Tongue (tissue), 2 donors: ENCODE data around the gene NUP62. TPM values are rescaled to one million over a fixed set of nuclear protein-coding genes. Genes with fewer than 3 reads are reported as not detected.
"Not testable (repeated sequence)": the region's sequence is repeated elsewhere in the genome, so short reads cannot be mapped to it uniquely, and the experiment has no call there.

Source experiments
- DNase-seq: peaks from one replicate; pipeline ENCODE4 v3.0.0-alpha.2; 2015
- total RNA-seq: library from RNA; depleted of rRNA; stranded (reverse); fragments of >200 nt; gene quantifications from one replicate; pipeline ENCODE4 v1.2.3, GENCODE V29; 2014

NUP62 gene
- 33.1 TPM for total RNA-seq

- peak; percentile 98 for DNase-seq
Measured at GRCh38 chr19:49929121-49929610, at the start of gene NUP62, which contains the start of gene ATF5. Gene NUP62 (minus strand): TSS chr19:49929504. CDS start chr19:49909807, 19,697 bp downstream. Gene ATF5 (plus strand): TSS chr19:49929205. CDS start chr19:49930851, 1,646 bp downstream.

- DNase-seq, result no peak
Measured at GRCh38 chr19:49978324-49978723, 49.0 kb upstream of the NUP62 start.

DNA sequence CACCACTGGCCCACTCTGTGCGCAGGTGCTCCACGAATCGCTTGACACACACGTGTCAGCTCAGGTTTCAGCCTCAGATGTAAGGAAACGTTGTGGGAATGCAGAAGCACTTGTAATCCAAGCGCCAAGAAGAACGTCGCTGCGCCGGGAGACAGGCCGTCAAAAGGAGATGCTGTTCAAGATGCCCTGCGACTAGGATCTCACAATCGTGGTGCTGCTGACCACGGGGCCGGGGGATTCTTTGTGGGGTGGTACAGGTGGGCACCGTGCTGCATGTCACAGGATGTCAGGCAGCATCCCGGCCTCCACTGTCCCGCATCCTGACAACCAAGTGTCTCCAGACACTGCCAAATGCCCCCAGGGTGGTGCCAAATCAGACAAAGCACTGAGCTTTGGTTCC lies 48.6 kb upstream of the NUP62 start:
- no peak for DNase-seq

DNA sequence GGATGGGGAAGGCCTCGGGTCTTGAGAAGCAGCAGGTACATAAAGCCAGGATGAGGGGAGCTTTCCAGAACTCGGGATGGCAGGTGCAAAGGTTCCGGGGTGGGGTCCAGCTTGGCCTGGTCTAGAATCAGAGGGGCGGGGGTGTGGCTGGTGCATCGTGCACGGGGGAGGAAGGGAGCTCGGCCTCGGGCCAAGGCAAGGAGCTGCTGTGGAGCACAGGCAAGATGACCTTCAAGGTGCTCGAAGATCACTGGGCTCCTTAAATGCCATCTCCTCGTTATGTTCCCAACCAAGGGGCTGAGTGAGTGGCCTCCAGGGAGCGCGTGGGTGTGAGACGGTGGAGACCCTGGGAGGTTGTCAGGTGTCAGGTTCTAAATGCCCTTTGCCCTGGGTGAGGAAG lies 47.8 kb upstream of the NUP62 start:
- no peak for DNase-seq

DNA sequence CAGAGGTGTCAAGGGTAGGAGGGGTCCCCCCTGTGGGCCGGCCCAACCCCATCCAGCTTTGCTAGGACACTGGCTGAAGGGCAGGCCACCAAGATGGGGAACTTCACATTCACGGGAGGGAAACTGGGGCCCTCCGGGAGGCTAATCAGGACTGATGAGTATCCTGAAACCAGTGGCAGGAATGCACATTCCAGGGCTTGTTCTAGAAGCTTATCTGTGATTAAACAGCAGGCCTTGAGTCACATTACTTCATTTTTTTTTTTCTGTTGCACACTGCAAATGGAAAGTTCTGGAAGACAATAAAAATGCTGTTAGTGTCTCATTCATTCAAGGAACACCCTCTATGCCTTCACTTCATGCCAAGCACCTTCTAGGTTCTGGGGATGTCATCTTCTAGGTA lies 47.2 kb upstream of the NUP62 start:
- DNase-seq, result no peak

DNA sequence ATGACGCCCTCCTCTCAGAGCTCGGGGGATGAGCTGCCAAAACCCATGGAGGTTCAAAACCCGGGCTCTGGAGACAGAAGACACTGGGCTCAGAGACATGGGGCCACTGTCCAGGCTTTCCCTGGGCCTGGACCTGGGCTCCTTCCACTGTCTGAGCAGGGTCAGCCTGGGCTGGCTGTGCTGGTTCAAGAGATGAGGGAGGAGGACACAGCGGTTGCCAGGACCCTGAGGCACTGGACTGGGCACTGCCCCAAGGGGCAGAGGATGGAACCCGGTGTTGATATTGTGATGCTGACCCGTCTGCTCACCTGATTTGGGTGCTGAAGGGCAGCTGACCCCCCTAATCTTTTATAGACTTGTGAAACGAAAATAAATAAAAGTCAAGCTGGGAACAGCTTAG lies 45.7 kb upstream of the NUP62 start:
- no peak for DNase-seq

DNA sequence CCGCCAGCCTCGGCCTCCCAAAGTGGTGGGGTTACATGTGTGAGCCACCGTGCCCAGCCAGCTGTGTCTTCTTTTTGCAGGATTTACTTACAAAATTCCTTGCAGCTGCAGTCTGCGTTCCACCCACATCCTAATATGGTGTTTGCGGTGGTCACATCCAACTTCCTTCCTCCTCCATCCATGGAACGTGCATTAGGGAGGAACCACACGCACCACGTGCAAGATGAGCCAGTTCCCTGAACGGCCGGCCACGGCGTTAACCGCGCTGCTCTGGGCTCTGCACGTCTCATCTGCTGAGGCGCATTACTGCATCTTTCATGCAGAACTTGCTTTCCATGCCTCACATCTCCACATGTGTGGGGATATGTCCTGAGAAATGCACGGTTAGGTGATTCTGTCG lies 44.7 kb upstream of the NUP62 start:
- no peak for DNase-seq

- no peak for DNase-seq
Measured at GRCh38 chr19:49972841-49973240, 43.5 kb upstream of the NUP62 start.

- no peak for DNase-seq
Measured at GRCh38 chr19:49971991-49972411, 42.7 kb upstream of the NUP62 start.

DNA sequence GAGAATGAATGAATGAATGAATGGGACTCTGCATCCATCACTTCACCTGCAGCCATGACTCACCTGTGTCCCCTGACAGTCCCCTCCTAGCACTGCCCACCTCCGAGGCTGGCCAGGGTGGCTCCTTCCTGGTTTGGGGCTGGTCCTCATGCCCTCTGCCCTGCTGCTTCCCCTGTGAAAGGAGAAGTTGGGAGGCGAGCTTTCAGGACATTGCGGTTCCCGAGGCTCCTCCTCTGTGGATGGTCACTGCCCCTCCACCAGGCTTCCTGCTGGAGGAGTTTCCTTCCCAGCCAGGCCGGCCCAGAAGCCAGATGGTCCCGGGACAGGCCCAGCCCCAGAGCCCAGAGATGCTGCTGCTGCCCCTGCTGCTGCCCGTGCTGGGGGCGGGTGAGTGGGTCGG lies 40.1 kb upstream of the NUP62 start:
- not testable (repeated sequence) for DNase-seq

- DNase-seq, result no peak
Measured at GRCh38 chr19:49968279-49968922, 39.1 kb upstream of the NUP62 start.

DNA sequence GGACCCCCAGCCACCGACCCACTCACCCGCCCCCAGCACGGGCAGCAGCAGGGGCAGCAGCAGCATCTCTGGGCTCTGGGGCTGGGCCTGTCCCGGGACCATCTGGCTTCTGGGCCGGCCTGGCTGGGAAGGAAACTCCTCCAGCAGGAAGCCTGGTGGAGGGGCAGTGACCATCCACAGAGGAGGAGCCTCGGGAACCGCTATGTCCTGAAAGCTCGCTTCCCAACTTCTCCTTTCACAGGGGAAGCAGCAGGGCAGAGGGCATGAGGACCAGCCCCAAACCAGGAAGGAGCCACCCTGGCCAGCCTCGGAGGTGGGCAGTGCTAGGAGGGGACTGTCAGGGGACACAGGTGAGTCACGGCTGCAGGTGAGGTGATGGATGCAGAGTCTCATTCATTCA lies 31.7 kb upstream of the NUP62 start, which contains the start of gene SIGLEC11:
TSS of gene SIGLEC11 (minus strand) at position 193 of the 400 bp plus-strand sequence. CDS start at position 102, 91 bp downstream.
- DNase-seq, result not testable (repeated sequence)

DNA sequence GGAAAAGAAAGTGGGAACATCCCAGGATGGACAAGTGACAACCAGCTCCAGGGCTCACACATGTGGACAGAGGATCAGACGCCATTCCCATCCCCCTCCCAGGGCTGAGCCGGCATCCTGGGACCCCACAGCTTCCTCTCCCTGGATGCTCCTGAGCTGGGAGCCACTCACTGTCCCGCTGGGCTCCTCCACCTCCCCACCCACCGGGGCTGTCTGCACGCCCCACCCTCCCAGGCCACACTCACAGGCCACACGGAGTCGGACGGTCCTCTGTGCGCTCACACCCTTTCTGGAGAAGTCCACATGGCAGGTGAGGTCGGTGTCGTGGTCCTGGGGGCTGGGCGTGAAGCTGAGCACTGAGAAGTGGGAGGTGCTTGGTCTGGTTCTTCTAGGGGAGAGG lies 30.6 kb upstream of the NUP62 start:
- DNase-seq, result not testable (repeated sequence)

DNA sequence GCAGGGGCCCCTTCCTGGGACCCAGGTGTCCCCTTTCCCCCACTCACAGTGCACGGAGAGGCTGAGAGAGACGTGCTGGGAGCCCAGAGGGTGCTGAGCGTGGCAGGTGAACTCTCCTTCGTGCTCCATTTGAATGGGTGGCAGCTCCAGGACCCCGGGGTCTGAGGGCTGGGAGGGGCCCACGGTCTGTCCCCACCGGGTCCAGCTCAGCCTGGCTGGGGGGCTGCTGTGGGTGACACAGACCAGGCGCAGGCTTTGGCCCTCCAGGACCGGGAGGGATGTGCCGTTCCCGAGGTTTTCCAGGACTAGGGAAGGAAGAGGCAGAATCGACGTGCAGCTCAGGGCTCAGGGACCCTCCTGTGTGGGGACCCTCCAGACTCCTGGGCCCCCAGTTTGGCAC lies 29.3 kb upstream of the NUP62 start:
- DNase-seq, result not testable (repeated sequence)

DNA sequence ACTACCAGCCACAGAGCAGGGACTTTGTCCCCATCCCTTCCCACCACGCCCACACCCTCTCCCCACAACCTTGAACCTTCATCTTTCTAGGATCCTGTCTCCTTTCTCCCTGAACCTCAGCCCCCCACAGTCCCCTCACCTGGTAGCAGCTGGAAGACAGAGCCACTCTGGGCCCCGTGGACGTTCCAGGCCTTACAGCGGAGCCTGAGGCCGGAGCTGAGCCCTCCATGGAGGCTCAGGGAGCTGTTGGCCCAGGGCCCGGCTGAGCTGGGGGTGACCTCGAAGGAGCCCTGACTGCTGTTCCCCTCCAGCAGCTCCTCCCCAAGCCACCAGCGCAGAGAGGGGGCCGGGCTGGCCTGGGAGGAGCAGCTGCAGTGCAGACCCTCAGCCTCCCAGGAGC lies 28.8 kb upstream of the NUP62 start:
- not testable (repeated sequence) for DNase-seq

DNA sequence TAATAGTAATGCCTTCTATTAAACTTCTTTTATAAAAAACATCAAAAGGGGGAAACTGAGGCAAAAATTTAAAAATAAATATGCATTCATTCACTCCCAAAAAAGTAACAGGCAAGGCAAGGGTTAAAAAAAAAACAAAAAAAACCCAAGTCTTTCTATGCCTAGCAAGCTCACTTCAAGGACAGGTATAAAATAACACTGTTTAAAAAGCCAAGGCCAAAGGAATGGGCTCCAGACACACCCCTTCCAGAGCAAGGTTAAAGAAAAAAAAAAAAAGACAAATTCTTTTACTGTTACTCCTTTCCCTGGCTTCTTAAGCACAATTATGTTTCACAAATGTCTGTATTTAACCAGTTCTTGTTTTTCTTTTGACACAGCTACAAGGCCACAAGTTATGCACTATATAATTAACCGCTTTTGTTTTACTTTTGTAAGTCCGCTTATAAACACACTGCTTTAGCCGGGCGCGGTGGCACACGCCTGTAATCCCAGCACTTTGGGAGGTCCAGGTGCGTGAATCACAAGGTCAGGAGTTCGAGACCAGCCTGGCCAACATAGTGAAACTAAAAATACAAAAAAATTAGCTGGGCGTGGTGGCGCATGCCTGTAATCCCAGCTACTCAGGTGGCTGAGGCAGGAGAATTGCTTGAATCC lies 28.1 kb upstream of the NUP62 start:
- peak; percentile 15 for DNase-seq

GRCh38 chr19:49956115-49956495 lies 26.8 kb upstream of the NUP62 start:
- no peak for DNase-seq

DNA sequence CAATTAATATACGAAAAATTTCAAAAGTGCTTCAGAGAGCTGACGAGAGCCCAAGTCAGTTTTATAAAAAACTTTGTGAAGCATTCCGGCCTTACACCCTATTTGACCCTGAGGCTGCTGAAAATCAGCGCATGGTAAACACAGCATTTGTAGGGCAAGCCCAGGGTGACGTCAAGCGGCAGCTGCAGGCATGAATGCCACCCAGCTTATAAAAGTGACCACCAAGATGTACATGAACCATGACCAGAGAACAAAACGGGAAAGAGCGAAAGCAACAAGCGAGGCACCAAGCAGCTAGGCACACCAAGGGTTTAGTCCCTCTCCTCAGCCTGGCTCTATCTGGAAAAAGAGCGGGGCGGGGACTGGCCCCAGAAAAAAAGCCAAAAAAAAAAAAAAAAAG lies 25.6 kb upstream of the NUP62 start:
- peak; percentile 72 for DNase-seq

- DNase-seq, result peak; percentile 77
Measured at GRCh38 chr19:49954092-49954829, 25.0 kb upstream of the NUP62 start.

DNA sequence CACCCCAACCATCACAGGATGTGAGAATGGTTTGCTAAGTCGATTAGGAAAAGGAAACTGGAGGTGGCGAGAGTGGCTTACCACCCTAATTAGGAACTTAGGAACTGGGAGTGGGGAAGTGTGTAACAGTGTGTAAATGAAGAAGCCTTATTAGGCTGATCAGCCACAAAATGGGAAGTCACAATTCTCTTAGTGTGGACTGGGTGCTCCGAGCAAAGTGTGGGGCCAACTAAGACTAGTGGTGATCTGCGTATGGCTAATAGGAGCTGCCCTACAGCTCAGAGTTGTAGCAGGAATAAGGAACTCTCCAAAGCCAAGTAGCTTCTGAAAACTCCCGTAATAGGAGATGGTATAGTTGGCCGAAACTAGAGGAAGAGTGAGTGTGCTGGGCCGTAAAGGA lies 24.1 kb upstream of the NUP62 start:
- peak; percentile 24 for DNase-seq

- no peak for DNase-seq
Measured at GRCh38 chr19:49952906-49953305, 23.6 kb upstream of the NUP62 start.

DNA sequence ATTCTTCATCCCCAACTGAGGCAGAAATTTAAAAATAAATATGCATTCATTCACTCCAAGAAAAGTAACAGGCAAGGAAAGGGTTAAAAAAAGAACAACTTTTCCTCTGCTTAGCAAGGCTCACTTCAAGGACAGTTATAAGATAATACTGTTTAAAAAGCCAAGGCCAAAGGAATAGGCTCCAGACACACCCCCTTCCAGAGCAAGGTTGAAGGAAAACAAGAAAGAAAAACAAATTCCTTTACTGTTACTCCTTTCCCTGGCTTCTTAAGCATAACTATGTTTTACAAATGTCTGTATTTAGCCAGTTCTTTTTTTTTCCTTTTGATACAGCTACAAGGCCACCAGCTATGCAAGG lies 23.2 kb upstream of the NUP62 start:
- DNase-seq, result no peak

- DNase-seq, result no peak
Measured at GRCh38 chr19:49951806-49952478, 22.6 kb upstream of the NUP62 start.
